ENCODE measurements around the gene CHPT1. TPM values are rescaled to one million over a fixed set of nuclear protein-coding genes. Genes with fewer than 3 reads are reported as not detected.
"Not testable (repeated sequence)": the region's sequence is repeated elsewhere in the genome, so short reads cannot be mapped to it uniquely, and the experiment has no call there.

The CHPT1 gene
- total and polyA plus RNA-seq, 2 experiments from 2014 or later, result 22.2 to 23.0 TPM

- Mint-ChIP-seq H3K36me3 (ENCODE audit: low read depth) (no peaks in the 10 kb centered on the region), H3K27me3 (ENCODE audit: insufficient read depth, low read depth, poor library complexity) (no peaks in the 10 kb centered on the region), H3K4me1 (no peaks in the 10 kb centered on the region), H3K4me3 (no peak overlapping the region), H3K9me3 (no peaks in the 10 kb centered on the region), H3K27ac (no peak overlapping the region)
- no peaks in the 10 kb centered on the region for H3K79me2 ChIP-seq (replicated peaks; ENCODE audit: insufficient read depth)
- H3K27ac ChIP-seq (ENCODE audit: low read depth), result no peak overlapping the region
- H4K20me1 ChIP-seq (replicated peaks; ENCODE audit: insufficient read depth), result no peaks in the 10 kb centered on the region
- H3K4me3 ChIP-seq, result no peak overlapping the region
- no peak overlapping the region for H2AFZ ChIP-seq
- ATAC-seq (no peak), DNase-seq (ENCODE audit: low spot score) (no peak)
- no peaks in the 10 kb centered on the region for H3K27me3 ChIP-seq (ENCODE audit: insufficient read depth)
- no peaks in the 10 kb centered on the region for H3K9me2 ChIP-seq (ENCODE audit: insufficient read depth)
- no peaks in the 10 kb centered on the region for H3F3A ChIP-seq (replicated peaks; ENCODE audit: low read depth)
- H3K4me2 ChIP-seq, result no peak overlapping the region
- H3K4me1 ChIP-seq (ENCODE audit: insufficient read depth), result no peaks in the 10 kb centered on the region
- no peaks in the 10 kb centered on the region for H3K36me3 ChIP-seq (ENCODE audit: insufficient read depth)
- no peak for TF ChIP-seq EZH2 (IDR thresholded peaks at IDR 0.05; ENCODE audit: low read depth, unreplicated experiment)
- no peak for TF ChIP-seq ZNF331 (CRISPR knock-in tag; IDR thresholded peaks at IDR 0.05; ENCODE audit: low read depth)
- TF ChIP-seq REST (IDR thresholded peaks at IDR 0.05; ENCODE audit: unreplicated experiment), result no peak
- TF ChIP-seq, protein P1, sequence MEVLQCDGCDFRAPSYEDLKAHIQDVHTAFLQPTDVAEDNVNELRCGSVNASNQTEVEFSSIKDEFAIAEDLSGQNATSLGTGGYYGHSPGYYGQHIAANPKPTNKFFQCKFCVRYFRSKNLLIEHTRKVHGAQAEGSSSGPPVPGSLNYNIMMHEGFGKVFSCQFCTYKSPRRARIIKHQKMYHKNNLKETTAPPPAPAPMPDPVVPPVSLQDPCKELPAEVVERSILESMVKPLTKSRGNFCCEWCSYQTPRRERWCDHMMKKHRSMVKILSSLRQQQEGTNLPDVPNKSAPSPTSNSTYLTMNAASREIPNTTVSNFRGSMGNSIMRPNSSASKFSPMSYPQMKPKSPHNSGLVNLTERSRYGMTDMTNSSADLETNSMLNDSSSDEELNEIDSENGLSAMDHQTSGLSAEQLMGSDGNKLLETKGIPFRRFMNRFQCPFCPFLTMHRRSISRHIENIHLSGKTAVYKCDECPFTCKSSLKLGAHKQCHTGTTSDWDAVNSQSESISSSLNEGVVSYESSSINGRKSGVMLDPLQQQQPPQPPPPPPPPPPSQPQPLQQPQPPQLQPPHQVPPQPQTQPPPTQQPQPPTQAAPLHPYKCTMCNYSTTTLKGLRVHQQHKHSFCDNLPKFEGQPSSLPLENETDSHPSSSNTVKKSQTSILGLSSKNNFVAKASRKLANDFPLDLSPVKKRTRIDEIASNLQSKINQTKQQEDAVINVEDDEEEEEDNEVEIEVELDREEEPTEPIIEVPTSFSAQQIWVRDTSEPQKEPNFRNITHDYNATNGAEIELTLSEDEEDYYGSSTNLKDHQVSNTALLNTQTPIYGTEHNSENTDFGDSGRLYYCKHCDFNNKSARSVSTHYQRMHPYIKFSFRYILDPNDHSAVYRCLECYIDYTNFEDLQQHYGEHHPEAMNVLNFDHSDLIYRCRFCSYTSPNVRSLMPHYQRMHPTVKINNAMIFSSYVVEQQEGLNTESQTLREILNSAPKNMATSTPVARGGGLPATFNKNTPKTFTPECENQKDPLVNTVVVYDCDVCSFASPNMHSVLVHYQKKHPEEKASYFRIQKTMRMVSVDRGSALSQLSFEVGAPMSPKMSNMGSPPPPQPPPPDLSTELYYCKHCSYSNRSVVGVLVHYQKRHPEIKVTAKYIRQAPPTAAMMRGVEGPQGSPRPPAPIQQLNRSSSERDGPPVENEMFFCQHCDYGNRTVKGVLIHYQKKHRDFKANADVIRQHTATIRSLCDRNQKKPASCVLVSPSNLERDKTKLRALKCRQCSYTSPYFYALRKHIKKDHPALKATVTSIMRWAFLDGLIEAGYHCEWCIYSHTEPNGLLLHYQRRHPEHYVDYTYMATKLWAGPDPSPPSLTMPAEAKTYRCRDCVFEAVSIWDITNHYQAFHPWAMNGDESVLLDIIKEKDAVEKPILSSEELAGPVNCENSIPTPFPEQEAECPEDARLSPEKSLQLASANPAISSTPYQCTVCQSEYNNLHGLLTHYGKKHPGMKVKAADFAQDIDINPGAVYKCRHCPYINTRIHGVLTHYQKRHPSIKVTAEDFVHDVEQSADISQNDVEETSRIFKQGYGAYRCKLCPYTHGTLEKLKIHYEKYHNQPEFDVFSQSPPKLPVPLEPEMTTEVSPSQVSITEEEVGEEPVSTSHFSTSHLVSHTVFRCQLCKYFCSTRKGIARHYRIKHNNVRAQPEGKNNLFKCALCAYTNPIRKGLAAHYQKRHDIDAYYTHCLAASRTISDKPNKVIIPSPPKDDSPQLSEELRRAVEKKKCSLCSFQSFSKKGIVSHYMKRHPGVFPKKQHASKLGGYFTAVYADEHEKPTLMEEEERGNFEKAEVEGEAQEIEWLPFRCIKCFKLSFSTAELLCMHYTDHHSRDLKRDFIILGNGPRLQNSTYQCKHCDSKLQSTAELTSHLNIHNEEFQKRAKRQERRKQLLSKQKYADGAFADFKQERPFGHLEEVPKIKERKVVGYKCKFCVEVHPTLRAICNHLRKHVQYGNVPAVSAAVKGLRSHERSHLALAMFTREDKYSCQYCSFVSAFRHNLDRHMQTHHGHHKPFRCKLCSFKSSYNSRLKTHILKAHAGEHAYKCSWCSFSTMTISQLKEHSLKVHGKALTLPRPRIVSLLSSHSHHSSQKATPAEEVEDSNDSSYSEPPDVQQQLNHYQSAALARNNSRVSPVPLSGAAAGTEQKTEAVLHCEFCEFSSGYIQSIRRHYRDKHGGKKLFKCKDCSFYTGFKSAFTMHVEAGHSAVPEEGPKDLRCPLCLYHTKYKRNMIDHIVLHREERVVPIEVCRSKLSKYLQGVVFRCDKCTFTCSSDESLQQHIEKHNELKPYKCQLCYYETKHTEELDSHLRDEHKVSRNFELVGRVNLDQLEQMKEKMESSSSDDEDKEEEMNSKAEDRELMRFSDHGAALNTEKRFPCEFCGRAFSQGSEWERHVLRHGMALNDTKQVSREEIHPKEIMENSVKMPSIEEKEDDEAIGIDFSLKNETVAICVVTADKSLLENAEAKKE (CRISPR knock-in tag; IDR thresholded peaks at IDR 0.05), result no peak
- no peak for TF ChIP-seq CREB1 (CRISPR knock-in tag; IDR thresholded peaks at IDR 0.05; ENCODE audit: low read depth)
- no peak for TF ChIP-seq STAT1 (IDR thresholded peaks at IDR 0.05; ENCODE audit: unreplicated experiment)
- no peak for TF ChIP-seq ZNF114 (CRISPR knock-in tag; IDR thresholded peaks at IDR 0.05)
- no peak for TF ChIP-seq NANOG (IDR thresholded peaks at IDR 0.05; ENCODE audit: borderline replicate concordance)
- TF ChIP-seq POLR2AphosphoS5 (IDR thresholded peaks at IDR 0.05; ENCODE audit: low read depth), result no peak
- TF ChIP-seq, protein P2, sequence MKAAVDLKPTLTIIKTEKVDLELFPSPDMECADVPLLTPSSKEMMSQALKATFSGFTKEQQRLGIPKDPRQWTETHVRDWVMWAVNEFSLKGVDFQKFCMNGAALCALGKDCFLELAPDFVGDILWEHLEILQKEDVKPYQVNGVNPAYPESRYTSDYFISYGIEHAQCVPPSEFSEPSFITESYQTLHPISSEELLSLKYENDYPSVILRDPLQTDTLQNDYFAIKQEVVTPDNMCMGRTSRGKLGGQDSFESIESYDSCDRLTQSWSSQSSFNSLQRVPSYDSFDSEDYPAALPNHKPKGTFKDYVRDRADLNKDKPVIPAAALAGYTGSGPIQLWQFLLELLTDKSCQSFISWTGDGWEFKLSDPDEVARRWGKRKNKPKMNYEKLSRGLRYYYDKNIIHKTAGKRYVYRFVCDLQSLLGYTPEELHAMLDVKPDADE (IDR thresholded peaks at IDR 0.05), result no peak
- no peak for TF ChIP-seq JUNB (IDR thresholded peaks at IDR 0.05; ENCODE audit: unreplicated experiment)
- no peak for TF ChIP-seq EZH2phosphoT487 (IDR thresholded peaks at IDR 0.05; ENCODE audit: unreplicated experiment)
Measured at GRCh38 chr12:101675555-101675954, 21.9 kb upstream of the CHPT1 start.

- not testable (repeated sequence) for H3K36me3 ChIP-seq (ENCODE audit: insufficient read depth); H3K36me3 Mint-ChIP-seq (ENCODE audit: low read depth); H3K79me2 ChIP-seq (replicated peaks; ENCODE audit: insufficient read depth); H3K27ac ChIP-seq (ENCODE audit: low read depth); H4K20me1 ChIP-seq (replicated peaks; ENCODE audit: insufficient read depth); H3K4me1 Mint-ChIP-seq; DNase-seq (ENCODE audit: low spot score); H3K4me3 ChIP-seq; H3K9me3 Mint-ChIP-seq; H3K27me3 ChIP-seq (ENCODE audit: insufficient read depth); H3K9me2 ChIP-seq (ENCODE audit: insufficient read depth); H3K27me3 Mint-ChIP-seq (ENCODE audit: insufficient read depth, low read depth, poor library complexity); H3K27ac Mint-ChIP-seq; H3F3A ChIP-seq (replicated peaks; ENCODE audit: low read depth); H3K4me3 Mint-ChIP-seq; H2AFZ ChIP-seq; H3K4me1 ChIP-seq (ENCODE audit: insufficient read depth); ATAC-seq; H3K4me2 ChIP-seq
Measured at GRCh38 chr12:101676497-101676896, 20.9 kb upstream of the CHPT1 start.
